Pancreas (tissue), 10 donors: ENCODE data around the gene SELENOM. TPM values are rescaled to one million over a fixed set of nuclear protein-coding genes. Genes with fewer than 3 reads are reported as not detected.
"Not testable (repeated sequence)": the region's sequence is repeated elsewhere in the genome, so short reads cannot be mapped to it uniquely, and the experiment has no call there.

Experiments used
- ATAC-seq, 4 donors: fragments of 200-7000 bp; cut with Tn5 transposase; one replicate each; pipeline versions ENCODE4 v1.8.0 to v1.9.1; 2020; ENCODE audit warnings: mild to moderate bottlenecking in 4 of 4, moderate library complexity in 4 of 4
- DNase-seq, 6 donors: peaks; one replicate each; pipeline ENCODE4 v3.0.0-alpha.2; 2020
- FAIRE-seq: peaks from 2 replicates; lab custom pipeline; 2012; peaks lifted over from hg19 to GRCh38; lab: Jason Lieb, UNC
- H3K27ac ChIP-seq, 4 donors: fragments of 200-600 bp; sonication (generic); 1 replicate in 3 of 4; 2 replicates in 1 of 4; pipeline versions ENCODE4 v1.5.0 to v1.8.0; 2020
- H3K27me3 ChIP-seq, 4 donors: fragments of 200-600 bp; one replicate each; pipeline ENCODE4 v1.8.0; 2021
- H3K36me3 ChIP-seq, 3 donors: fragments of 200-600 bp; sonication (generic) in 1 of 3; one replicate each; pipeline versions ENCODE4 v1.5.0 to v1.8.0; 2020 to 2021
- H3K4me1 ChIP-seq, 3 donors: fragments of 200-600 bp; one replicate each; pipeline ENCODE4 v1.8.0; 2021
- H3K4me3 ChIP-seq, 4 donors: fragments of 200-600 bp; sonication (generic) in 2 of 4; one replicate each; pipeline versions ENCODE4 v1.5.0 to v1.8.0; 2020 to 2021
- H3K9me3 ChIP-seq, 4 donors: fragments of 200-600 bp; one replicate each; pipeline ENCODE4 v1.8.0; 2021
- WGBS, 2 donors: extraction: QIAGEN DNeasy Blood & Tissue Kit; methylation state at CpG; one replicate each; pipeline ENCODE4 v1.1.7; 2013; 5-methylcytosine and 5-hydroxymethylcytosine counted together
- intact Hi-C, 3 donors: fragments of 100-400 bp; cut with DNase I; formaldehyde crosslinking; loops; one replicate each; pipeline versions ENCODE4 v1.11.1 to v1.14.2; 2022
- polyA plus RNA-seq, 2 donors: library from polyadenylated mRNA; stranded (reverse); fragments of 200-250 nt; gene quantifications; one replicate each; pipeline ENCODE4 v1.2.3, GENCODE V29; 2013
- total RNA-seq, 6 donors: library from RNA; stranded (reverse); fragmentation: NEBNext Ultra II Directional in 4 of 6; extraction: Animal tissue kit (Norgen Biotek cat#: 25700) in 4 of 6; gene quantifications; one replicate each; pipeline versions ENCODE4 v1.2.1 to v1.2.4, GENCODE V29; 2021 to 2023
- TF ChIP-seq, protein P1 (sequence below), 4 donors: fragments of 200-600 bp; sonication (generic) in 3 of 4; IDR thresholded peaks; one replicate each; pipeline versions ENCODE4 v1.5.0 to v1.8.0; 2021; ENCODE audit warnings: antibody characterized with exemption in 4 of 4
- donor health status: healthy with polysubstance abuse.
- donor health status: DM: no; HTN: no; CAD: no; lungs with moderate emphysema.
- donor health status: DM: no; HTN: no; CAD: no.
- donor health status: control.
- donor health status: control.
- donor health status: Bipolar disorder and iron deficiency.
- donor health status: DM: yes; HTN: yes; CAD: no.
- donor health status: DM: no; HTN: no; CAD: no.
- donor health status: DM: no; HTN: no; CAD: no.
- donor health status: DM: yes; HTN: yes; CAD: no.

The SELENOM gene
- total and polyA plus RNA-seq, 8 donors = 46.1 to 118 (median 59.3) TPM

DNA sequence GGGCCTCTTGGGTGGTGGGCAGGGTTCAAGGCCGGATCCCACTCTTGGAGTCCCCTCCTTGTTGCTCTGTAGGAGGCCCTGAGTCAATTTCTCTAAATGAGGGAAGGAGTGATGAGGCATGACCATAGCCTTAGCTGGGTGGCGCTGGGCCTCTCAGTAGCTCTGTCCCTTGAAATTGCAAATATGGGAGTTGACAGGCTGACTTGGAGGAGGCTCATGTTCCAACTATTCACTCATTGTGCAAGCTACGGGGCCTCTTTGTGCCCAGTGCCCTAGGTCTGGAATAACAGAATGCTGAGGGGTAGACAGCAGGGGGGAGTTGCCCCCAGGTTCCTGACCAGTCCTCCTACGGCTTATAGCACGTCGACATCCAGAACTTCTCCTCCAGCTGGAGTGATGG is 8.0 kb downstream of the SELENOM start:
- intact Hi-C loops = no loop called here
- Histone ChIP-seq H3K9me3 (no peaks in the 10 kb centered on the region), H3K27me3 (no peaks in the 10 kb centered on the region), H3K27ac (no peak overlapping the region), H3K4me1 (no peaks in the 10 kb centered on the region), H3K36me3 (peaks cover 0 to 60% (median 17%) of the 10 kb centered on the region in 3 donors), H3K4me3 (no peak overlapping the region)
- WGBS, 2 donors = 93 to 98% methylated on average over 6 of the region's 6 CpGs
- ATAC-seq = no peak
- FAIRE-seq = no peak
- no peak for DNase-seq
- TF ChIP-seq, protein P1, sequence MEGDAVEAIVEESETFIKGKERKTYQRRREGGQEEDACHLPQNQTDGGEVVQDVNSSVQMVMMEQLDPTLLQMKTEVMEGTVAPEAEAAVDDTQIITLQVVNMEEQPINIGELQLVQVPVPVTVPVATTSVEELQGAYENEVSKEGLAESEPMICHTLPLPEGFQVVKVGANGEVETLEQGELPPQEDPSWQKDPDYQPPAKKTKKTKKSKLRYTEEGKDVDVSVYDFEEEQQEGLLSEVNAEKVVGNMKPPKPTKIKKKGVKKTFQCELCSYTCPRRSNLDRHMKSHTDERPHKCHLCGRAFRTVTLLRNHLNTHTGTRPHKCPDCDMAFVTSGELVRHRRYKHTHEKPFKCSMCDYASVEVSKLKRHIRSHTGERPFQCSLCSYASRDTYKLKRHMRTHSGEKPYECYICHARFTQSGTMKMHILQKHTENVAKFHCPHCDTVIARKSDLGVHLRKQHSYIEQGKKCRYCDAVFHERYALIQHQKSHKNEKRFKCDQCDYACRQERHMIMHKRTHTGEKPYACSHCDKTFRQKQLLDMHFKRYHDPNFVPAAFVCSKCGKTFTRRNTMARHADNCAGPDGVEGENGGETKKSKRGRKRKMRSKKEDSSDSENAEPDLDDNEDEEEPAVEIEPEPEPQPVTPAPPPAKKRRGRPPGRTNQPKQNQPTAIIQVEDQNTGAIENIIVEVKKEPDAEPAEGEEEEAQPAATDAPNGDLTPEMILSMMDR (IDR thresholded peaks at IDR 0.05) = no peak

DNA sequence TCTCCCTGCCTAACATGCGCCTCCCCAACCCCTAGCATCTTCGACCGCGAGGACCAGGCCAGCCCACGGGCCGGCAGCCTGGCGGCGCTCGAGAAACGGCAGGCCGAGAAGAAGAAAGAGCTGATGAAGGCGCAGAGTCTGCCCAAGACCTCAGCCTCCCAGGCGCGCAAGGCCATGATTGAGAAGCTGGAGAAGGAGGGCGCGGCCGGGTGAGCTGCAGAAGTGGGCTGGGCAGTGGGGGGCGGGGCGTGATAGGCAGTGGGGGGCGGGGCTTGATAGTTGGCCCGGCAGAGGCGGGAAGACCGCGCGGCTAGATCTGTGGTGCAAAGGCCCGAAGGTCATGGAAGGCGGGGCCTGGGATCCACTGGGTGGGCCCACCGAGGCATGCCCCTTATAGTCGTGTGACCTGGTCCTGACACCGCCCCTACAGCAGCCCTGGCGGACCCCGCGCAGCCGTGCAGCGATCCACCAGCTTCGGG is 8.7 kb downstream of the SELENOM start:
- 85 to 90% methylated on average over 26 to 36 of the region's 36 CpGs for WGBS, 2 donors
- peaks cover 0 to 62% (median 17%) of the 10 kb centered on the region in 3 donors for H3K36me3 ChIP-seq

DNA sequence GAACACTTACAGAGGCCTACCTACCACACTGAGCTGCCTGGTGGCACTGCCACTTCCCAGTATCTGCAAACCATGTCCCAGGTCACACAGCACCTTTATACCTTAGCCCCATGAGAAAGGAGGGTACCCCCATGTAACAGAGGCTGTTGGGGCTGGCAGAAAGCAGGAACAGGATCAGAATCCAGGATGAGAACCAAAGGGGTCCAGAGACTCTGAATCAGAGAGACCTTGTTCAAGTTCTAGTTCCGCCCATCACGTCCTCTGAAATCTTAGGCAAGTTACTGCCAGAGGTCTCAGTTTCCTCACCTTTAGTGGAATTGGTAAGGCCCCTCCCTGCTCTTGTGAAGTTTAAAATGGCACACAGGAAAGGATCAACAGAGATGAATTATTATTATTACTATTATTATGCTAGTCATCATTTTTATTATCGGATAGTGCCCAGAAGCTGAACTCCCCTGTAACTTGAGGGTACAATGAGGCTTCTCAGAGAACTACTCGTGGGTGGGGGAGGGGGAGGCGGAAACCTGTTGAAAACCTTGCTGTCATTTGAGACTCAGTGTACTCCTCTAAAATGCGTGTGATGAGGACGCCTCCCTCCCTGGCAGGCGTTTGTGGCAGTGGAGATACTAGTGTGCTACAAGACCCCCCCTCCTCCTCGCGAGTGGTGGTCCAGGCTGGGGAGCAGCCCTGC is 9.3 kb downstream of the SELENOM start:
- Histone ChIP-seq H3K9me3 (no peaks in the 10 kb centered on the region), H3K27me3 (no peaks in the 10 kb centered on the region), H3K36me3 (peaks cover 0 to 62% (median 17%) of the 10 kb centered on the region in 3 donors), H3K4me3 (no peak overlapping the region), H3K27ac (no peak overlapping the region), H3K4me1 (no peaks in the 10 kb centered on the region)
- intact Hi-C loops = no loop called here
- FAIRE-seq = no peak
- DNase-seq = no peak
- no peak for ATAC-seq
- TF ChIP-seq, protein P1 (IDR thresholded peaks at IDR 0.05) = no peak
- 90 to 92% methylated on average over 10 of the region's 10 CpGs for WGBS, 2 donors

More for the DNA sequence above, 8.7 kb downstream of the SELENOM start:
- no peaks in the 10 kb centered on the region for H3K27me3 ChIP-seq
- intact Hi-C loops = no loop called here
- DNase-seq = peak in 3 of 6 donors; percentile 17 to 75 (median 41)
- ATAC-seq = peak in 1 of 4 donors; percentile 7
- H3K9me3 ChIP-seq = no peaks in the 10 kb centered on the region
- H3K27ac ChIP-seq = no peak overlapping the region
- FAIRE-seq = no peak
- H3K4me1 ChIP-seq = no peaks in the 10 kb centered on the region
- TF ChIP-seq, protein P1 (IDR thresholded peaks at IDR 0.05) = no peak
- H3K4me3 ChIP-seq = no peak overlapping the region

DNA sequence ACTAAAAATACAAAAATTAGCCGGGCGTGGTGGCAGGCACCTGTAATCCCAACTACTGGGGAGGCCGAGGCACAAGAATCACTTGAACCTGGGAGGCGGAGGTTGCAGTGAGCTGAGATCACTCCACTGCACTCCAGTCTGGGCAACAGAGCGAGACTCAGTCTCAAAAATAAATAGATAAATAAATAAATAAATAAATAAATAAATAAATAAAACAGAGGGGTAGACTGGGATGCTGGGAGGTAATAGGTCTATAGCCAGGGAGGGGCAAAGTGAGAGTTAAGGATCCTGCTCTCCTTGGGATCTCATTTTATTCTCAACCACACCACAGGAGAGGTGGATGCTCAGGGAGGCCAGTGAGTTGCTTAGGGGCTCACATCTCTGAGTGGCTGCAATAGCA is 9.8 kb downstream of the SELENOM start:
- intact Hi-C loops, DNase-seq, H3K9me3 ChIP-seq, ATAC-seq, FAIRE-seq, H3K4me1 ChIP-seq, H3K27me3 ChIP-seq, H3K4me3 ChIP-seq, H3K27ac ChIP-seq: not testable (repeated sequence)
- 98 to 99% methylated on average over 5 of the region's 5 CpGs for WGBS, 2 donors
- H3K36me3 ChIP-seq = peaks cover 0 to 68% (median 17%) of the 10 kb centered on the region in 3 donors

DNA sequence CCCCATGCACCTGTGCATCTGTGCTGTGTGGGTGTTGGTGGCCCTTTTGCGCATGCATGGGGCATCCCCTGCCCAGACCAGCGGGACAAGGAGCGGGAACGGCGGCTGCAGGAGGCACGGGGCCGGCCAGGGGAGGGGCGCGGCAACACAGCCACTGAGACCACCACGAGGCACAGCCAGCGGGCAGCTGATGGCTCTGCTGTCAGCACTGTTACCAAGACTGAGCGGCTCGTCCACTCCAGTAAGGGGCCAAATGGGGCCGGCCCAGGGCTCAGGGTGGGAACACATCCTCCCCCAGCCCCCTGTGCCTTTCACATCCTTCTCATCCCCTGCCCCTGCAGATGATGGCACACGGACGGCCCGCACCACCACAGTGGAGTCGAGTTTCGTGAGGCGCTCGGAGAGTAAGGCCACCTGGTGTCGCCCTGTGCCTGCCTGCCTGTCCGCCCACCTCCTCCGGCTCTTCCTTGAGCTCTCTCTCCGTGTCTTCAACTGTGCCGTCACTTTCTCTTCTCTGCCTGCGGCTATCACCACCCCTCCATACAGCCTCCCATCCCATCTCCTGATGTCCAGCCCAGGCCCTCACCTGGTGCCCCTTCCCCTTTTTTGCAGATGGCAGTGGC is 10.6 kb downstream of the SELENOM start:
- no peak overlapping the region for H3K27ac ChIP-seq
- FAIRE-seq = no peak
- peaks cover 0 to 76% (median 18%) of the 10 kb centered on the region in 3 donors for H3K36me3 ChIP-seq
- ATAC-seq = no peak
- DNase-seq = peak in 2 of 6 donors; percentile 21 to 71
- no peaks in the 10 kb centered on the region for H3K4me1 ChIP-seq
- H3K4me3 ChIP-seq = no peak overlapping the region
- TF ChIP-seq, protein P1 (IDR thresholded peaks at IDR 0.05) = no peak
- H3K9me3 ChIP-seq = no peaks in the 10 kb centered on the region
- 93% methylated on average over 22 to 27 of the region's 27 CpGs for WGBS, 2 donors
- no peaks in the 10 kb centered on the region for H3K27me3 ChIP-seq
- intact Hi-C loops = no loop called here
